Esophagus squamous epithelium (tissue), 5 donors: ENCODE measurements around the gene KIF3C. TPM values are rescaled to one million over a fixed set of nuclear protein-coding genes. Genes with fewer than 3 reads are reported as not detected.
A peak's percentile ranks its signal among the peaks of the same experiment; 100 is the strongest.

ENCODE experiments used
- DNase-seq: peaks from one replicate; lab custom pipeline; 2025; lab: John Stamatoyannopoulos, UW
- H3K27ac ChIP-seq, 4 donors: fragments of 200-600 bp; sonication (generic); one replicate each; pipeline ENCODE4 v1.5.1; 2016 to 2019; ENCODE audit warnings: mild to moderate bottlenecking in 1 of 4
- H3K27me3 ChIP-seq, 4 donors: fragments of 200-600 bp; sonication (generic); 1 replicate in 3 of 4; 2 replicates in 1 of 4; pipeline versions ENCODE4 v1.5.1 to v1.6.0; 2017 to 2021; ENCODE audit warnings: antibody characterized with exemption in 1 of 4
- H3K36me3 ChIP-seq, 3 donors: fragments of 200-600 bp; sonication (generic); one replicate each; pipeline ENCODE4 v1.5.1; 2016 to 2019
- H3K4me1 ChIP-seq, 3 donors: fragments of 200-600 bp; sonication (generic); one replicate each; pipeline ENCODE4 v1.5.1; 2017 to 2019
- H3K4me3 ChIP-seq, 4 donors: fragments of 200-600 bp; sonication (generic); 1 replicate in 3 of 4; 2 replicates in 1 of 4; pipeline ENCODE4 v1.5.1; 2016 to 2019; ENCODE audit warnings: mild to moderate bottlenecking in 2 of 4, moderate library complexity in 1 of 4
- H3K9me3 ChIP-seq, 3 donors: fragments of 200-600 bp; sonication (generic); one replicate each; pipeline ENCODE4 v1.5.1; 2016 to 2019
- CTCF ChIP-seq, 6 experiments: fragments of 450-650 bp in 4 of 6; fragments of 200-600 bp in 2 of 6; sonication (generic) in 2 of 6; IDR thresholded peaks; one replicate each; pipeline ENCODE4 v1.5.1; 2016 to 2019; ENCODE audit warnings: antibody characterized with exemption in 6 of 6, mild to moderate bottlenecking in 4 of 6, moderate library complexity in 4 of 6
- POLR2A ChIP-seq, 4 donors: fragments of 450-650 bp; IDR thresholded peaks; one replicate each; pipeline ENCODE4 v1.6.1; 2017; ENCODE audit warnings: antibody characterized with exemption in 4 of 4, mild to moderate bottlenecking in 4 of 4, moderate library complexity in 3 of 4
- WGBS, 2 donors: methylation state at CpG; one replicate each; pipeline ENCODE4 v1.1.5; 2018; 5-methylcytosine and 5-hydroxymethylcytosine counted together
- intact Hi-C: fragments of 100-400 bp; cut with DNase I; formaldehyde crosslinking; loops from one replicate; pipeline ENCODE4 v1.15.0; 2022
- small RNA-seq, 4 donors: library from RNA; depleted of rRNA; stranded (forward); fragments of <200 nt; gene quantifications; one replicate each; pipeline ENCODE3, GENCODE V24; 2016
- total RNA-seq, 4 donors: library from RNA; depleted of rRNA; stranded (reverse); fragments of >200 nt; gene quantifications; one replicate each; pipeline ENCODE4 v1.1.0, GENCODE V29; 2016
- donor health status: DM: yes; HTN: yes; CAD: no.

The KIF3C gene
- total RNA-seq, 4 donors from 2014 or later, result 1.3 to 3.4 (median 1.8) TPM

GRCh38 chr2:25878361-25879132 lies 103.8 kb downstream of the KIF3C start, which contains the start of gene ASXL2:
Gene ASXL2, minus strand, starts transcription at chr2:25878487. Its CDS starts 265 bp downstream, at chr2:25878222.
- H3K36me3 ChIP-seq, result peaks cover 0 to 12% (median 0%) of the 10 kb centered on the region in 3 donors
- peaks cover 0 to 13% (median 0%) of the 10 kb centered on the region in 4 donors for H3K27me3 ChIP-seq
- peak within 1 kb of the TSS; percentile 88 to 99 (median 96) for H3K27ac ChIP-seq
- H3K9me3 ChIP-seq, result no peaks in the 10 kb centered on the region
- 5 to 9% methylated on average over 12 to 14 of the region's 56 CpGs for WGBS, 2 donors
- TF ChIP-seq POLR2A (IDR thresholded peaks at IDR 0.05) (peak in 3 of 4 donors; percentile 60 to 75 (median 62)), CTCF (IDR thresholded peaks at IDR 0.05) (peak in 4 of 6 experiments; percentile 14 to 44 (median 23))
- intact Hi-C loops, result no loop called here
- peaks cover 0 to 30% (median 16%) of the 10 kb centered on the region in 3 donors for H3K4me1 ChIP-seq
- peak within 1 kb of the TSS; percentile 64 to 99 (median 96) for H3K4me3 ChIP-seq
- DNase-seq, result peak; percentile 92

GRCh38 chr2:25877431-25878360 lies 104.6 kb downstream of the KIF3C start:
- peak overlapping the region; percentile 88 to 99 (median 96) for H3K27ac ChIP-seq
- H3K27me3 ChIP-seq, result peaks cover 0 to 5% (median 0%) of the 10 kb centered on the region in 4 donors
- whole genome bisulfite sequencing, 2 donors, result 0% methylated on average over 31 to 32 of the region's 64 CpGs
- peak overlapping the region; percentile 64 to 99 (median 96) for H3K4me3 ChIP-seq
- H3K4me1 ChIP-seq, result peaks cover 0 to 30% (median 16%) of the 10 kb centered on the region in 3 donors
- TF ChIP-seq CTCF (IDR thresholded peaks at IDR 0.05), result no peak
- peak in 1 of 4 donors; percentile 47 for TF ChIP-seq POLR2A (IDR thresholded peaks at IDR 0.05)
- intact Hi-C loops, result no loop called here
- peaks cover 0 to 12% (median 0%) of the 10 kb centered on the region in 3 donors for H3K36me3 ChIP-seq
- no peaks in the 10 kb centered on the region for H3K9me3 ChIP-seq
- DNase-seq, result no peak

Small RNAs within 50 kb of the gene (small RNA-seq; reads per million reads assigned to genes)
- gene NDUFB4P4 (0 reads per million in 4 donors), gene UQCRHP2 (0 reads per million in 4 donors)

Other genes with a start within 250 kb of the KIF3C start
- gene ASXL2, start 104.0 kb downstream of the KIF3C start, total RNA-seq, result 10 to 100 TPM; 15.3 to 17.5 (median 16.3) TPM
- 100 to 1,000 TPM; 214 to 388 (median 335) TPM for gene RAB10, start 51.6 kb upstream of the KIF3C start, total RNA-seq
- gene GAREM2, start 190.6 kb upstream of the KIF3C start, total RNA-seq, result 1 to 10 TPM in 2 of 4 donors, under 1 TPM in 2; 0.19 to 1.5 (median 0.89) TPM